IMR-90 (cell line): ENCODE measurements around the gene MAPKAP1. TPM values are rescaled to one million over a fixed set of nuclear protein-coding genes. Genes with fewer than 3 reads are reported as not detected.

ENCODE experiments used
- ATAC-seq: fragments of 200-7000 bp; cut with Tn5 transposase; 2 replicates; pipeline ENCODE4 v1.9.1; 2020; ENCODE audit warnings: low read depth, mild to moderate bottlenecking, moderate library complexity
- BruUV-seq: library from RNA; stranded (reverse); fragments of 400-500 nt; replicated peaks from 2 replicates; lab custom pipeline; 2021; lab: Mats Ljungman, UMichigan
- CTCF ChIA-PET: fragments of 300-600 bp; formaldehyde crosslinking; extraction: SDS; loops from one replicate; lab custom pipeline; 2021; ENCODE audit warnings: antibody characterized with exemption; lab: Yijun Ruan, JAX
- POLR2A ChIA-PET: fragments of 300-600 bp; sonication (Branson Sonifier 250); formaldehyde crosslinking; loops from one replicate; lab custom pipeline; 2022; ENCODE audit warnings: antibody characterized with exemption; ENCODE audit not compliant: unreplicated experiment; lab: Charles Lee
- DNase-seq: peaks from one replicate; pipeline ENCODE4 v3.0.0; 2013
- H2AFZ ChIP-seq: replicated peaks from 2 replicates; pipeline ENCODE3; 2013; ENCODE audit warnings: low read length, mild to moderate bottlenecking; ENCODE audit not compliant: poor library complexity
- H2AK5ac ChIP-seq: 2 replicates; pipeline ENCODE4 v1.6.1; 2013; ENCODE audit warnings: low read depth, low read length, inconsistent platforms
- H2AK9ac ChIP-seq: replicated peaks from 2 replicates; pipeline ENCODE3; 2013; ENCODE audit warnings: mild to moderate bottlenecking, low read depth, low read length, moderate library complexity; ENCODE audit not compliant: poor library complexity
- H2BK120ac ChIP-seq: 2 replicates; pipeline ENCODE4 v1.6.1; 2013; ENCODE audit warnings: low read depth, low read length, inconsistent platforms
- H2BK15ac ChIP-seq: 3 replicates; pipeline ENCODE4 v1.6.1; 2013; ENCODE audit warnings: low read depth, low read length, inconsistent platforms
- H2BK20ac ChIP-seq: 2 replicates; pipeline ENCODE4 v1.6.1; 2013; ENCODE audit warnings: low read depth, mild to moderate bottlenecking, inconsistent platforms, low read length, moderate library complexity
- H2BK5ac ChIP-seq: 2 replicates; pipeline ENCODE4 v1.6.1; 2013; ENCODE audit warnings: mild to moderate bottlenecking, low read depth, low read length, inconsistent platforms; ENCODE audit not compliant: poor library complexity, severe bottlenecking
- H3K14ac ChIP-seq: replicated peaks from 2 replicates; pipeline ENCODE4 v1.6.1; 2013; ENCODE audit warnings: low read depth, low read length, inconsistent platforms
- H3K18ac ChIP-seq: 2 replicates; pipeline ENCODE4 v1.6.1; 2013; ENCODE audit warnings: low read depth, low read length, control low read depth
- H3K23ac ChIP-seq: 2 replicates; pipeline ENCODE4 v1.6.1; 2013; ENCODE audit warnings: low read depth, low read length, inconsistent platforms
- H3K27ac ChIP-seq: 2 replicates; pipeline ENCODE4 v1.5.1; 2013; ENCODE audit warnings: mild to moderate bottlenecking, control low read depth, low read length; ENCODE audit not compliant: insufficient read depth
- H3K27me3 ChIP-seq: 2 replicates; pipeline ENCODE4 v1.6.1; 2013; ENCODE audit warnings: low read length; ENCODE audit not compliant: control insufficient read depth, insufficient read depth
- H3K36me3 ChIP-seq: 2 replicates; pipeline ENCODE4 v1.6.1; 2013; ENCODE audit warnings: low read length, mixed read lengths; ENCODE audit not compliant: control insufficient read depth, insufficient read depth
- H3K4ac ChIP-seq: 2 replicates; pipeline ENCODE4 v1.6.1; 2013; ENCODE audit warnings: low read depth, low read length, inconsistent platforms
- H3K4me1 ChIP-seq: 2 replicates; pipeline ENCODE4 v1.6.1; 2013; ENCODE audit warnings: low read length, mixed read lengths; ENCODE audit not compliant: control insufficient read depth, insufficient read depth
- H3K4me2 ChIP-seq: 2 replicates; pipeline ENCODE4 v1.6.1; 2013; ENCODE audit warnings: low read depth, mild to moderate bottlenecking, control low read depth, low read length, moderate library complexity
- H3K4me3 ChIP-seq: 2 replicates; pipeline ENCODE4 v1.5.1; 2013; ENCODE audit warnings: low read depth, mild to moderate bottlenecking, control low read depth, low read length, moderate library complexity; ENCODE audit not compliant: insufficient read depth
- H3K56ac ChIP-seq: 2 replicates; pipeline ENCODE4 v1.6.1; 2013; ENCODE audit warnings: low read length, inconsistent platforms; ENCODE audit not compliant: insufficient read depth; ENCODE audit errors: extremely low read depth
- H3K79me1 ChIP-seq, 2 experiments: 2 replicates each; pipeline ENCODE4 v1.6.1; 2013; ENCODE audit warnings: low read length in 2 of 2, inconsistent platforms in 1 of 2, low read depth in 1 of 2
- H3K9ac ChIP-seq: 2 replicates; pipeline ENCODE4 v1.6.1; 2013; ENCODE audit warnings: low read depth, low read length, control low read depth
- H3K9me1 ChIP-seq: 2 replicates; pipeline ENCODE4 v1.6.1; 2013; ENCODE audit warnings: low read length, inconsistent platforms; ENCODE audit not compliant: insufficient read depth
- H3K9me3 ChIP-seq: 2 replicates; pipeline ENCODE4 v1.6.1; 2013; ENCODE audit warnings: low read length; ENCODE audit not compliant: control insufficient read depth, insufficient read depth
- H4K20me1 ChIP-seq: 2 replicates; pipeline ENCODE4 v1.6.1; 2013; ENCODE audit warnings: low read length, inconsistent platforms; ENCODE audit not compliant: insufficient read depth
- H4K5ac ChIP-seq: 2 replicates; pipeline ENCODE4 v1.6.1; 2013; ENCODE audit warnings: mild to moderate bottlenecking, low read depth, low read length, control low read depth
- H4K8ac ChIP-seq, 2 experiments: 2 replicates each; pipeline ENCODE4 v1.6.1; 2013; ENCODE audit warnings: low read depth in 2 of 2, low read length in 2 of 2, control low read depth in 1 of 2, inconsistent platforms in 1 of 2
- H4K91ac ChIP-seq: 2 replicates; pipeline ENCODE4 v1.6.1; 2013; ENCODE audit warnings: low read depth, low read length, inconsistent platforms; ENCODE audit not compliant: insufficient read depth
- BHLHE40 ChIP-seq: fragments of 150-350 bp; IDR thresholded peaks from 2 replicates; pipeline ENCODE4 v1.6.1; 2016; ENCODE audit warnings: mild to moderate bottlenecking, low read depth, low read length
- CEBPB ChIP-seq: IDR thresholded peaks from 2 replicates; pipeline ENCODE4 v1.6.1; 2012; ENCODE audit warnings: low read depth, low read length, improper control_type of control experiment
- CHD1 ChIP-seq: IDR thresholded peaks from 2 replicates; pipeline ENCODE4 v1.6.1; 2012; ENCODE audit warnings: low read depth, low read length, improper control_type of control experiment
- CTCF ChIP-seq: conservative IDR thresholded peaks from 2 replicates; pipeline ENCODE4 v1.5.1; 2012; ENCODE audit warnings: mild to moderate bottlenecking, low read depth, low read length, improper control_type of control experiment
- FOS ChIP-seq: fragments of 150-350 bp; IDR thresholded peaks from 2 replicates; pipeline ENCODE4 v1.6.1; 2016; ENCODE audit warnings: low read depth, low read length
- MAFK ChIP-seq: IDR thresholded peaks from 2 replicates; pipeline ENCODE4 v1.6.1; 2012; ENCODE audit warnings: low read depth, low read length, improper control_type of control experiment
- MAZ ChIP-seq: IDR thresholded peaks from 2 replicates; pipeline ENCODE4 v1.6.1; 2012; ENCODE audit warnings: low read depth, mild to moderate bottlenecking, low read length, improper control_type of control experiment, moderate library complexity, borderline replicate concordance
- MXI1 ChIP-seq: IDR thresholded peaks from 2 replicates; pipeline ENCODE4 v1.6.1; 2012; ENCODE audit warnings: low read depth, mild to moderate bottlenecking, low read length, moderate library complexity, borderline replicate concordance
- NFE2L2 ChIP-seq: fragments of 150-350 bp; IDR thresholded peaks from 2 replicates; pipeline ENCODE4 v1.6.1; 2016; ENCODE audit warnings: low read depth, mild to moderate bottlenecking, low read length
- POLR2A ChIP-seq: IDR thresholded peaks from 2 replicates; pipeline ENCODE4 v1.6.1; 2012; ENCODE audit warnings: mild to moderate bottlenecking, low read depth, low read length
- RAD21 ChIP-seq: IDR thresholded peaks from 2 replicates; pipeline ENCODE4 v1.6.1; 2012; ENCODE audit warnings: low read length, improper control_type of control experiment
- RCOR1 ChIP-seq: IDR thresholded peaks from 2 replicates; pipeline ENCODE4 v1.6.1; 2012; ENCODE audit warnings: mild to moderate bottlenecking, low read length, improper control_type of control experiment; ENCODE audit not compliant: insufficient replicate concordance
- RFX5 ChIP-seq: IDR thresholded peaks from 2 replicates; pipeline ENCODE4 v1.8.0; 2012; ENCODE audit warnings: low read depth, mild to moderate bottlenecking, low read length, moderate library complexity
- SMC3 ChIP-seq: fragments of 150-350 bp; IDR thresholded peaks from 2 replicates; pipeline ENCODE4 v1.6.1; 2016; ENCODE audit warnings: low read depth, mild to moderate bottlenecking, antibody characterized with exemption, low read length, moderate library complexity
- USF2 ChIP-seq: fragments of 150-350 bp; IDR thresholded peaks from 2 replicates; pipeline ENCODE4 v1.6.1; 2017; ENCODE audit warnings: mild to moderate bottlenecking, antibody characterized with exemption, low read length, low read depth
- WGBS, 2 experiments: methylation state at CpG; one replicate each; pipeline versions ENCODE4 v1.1.5 to v1.1.7; 2013; ENCODE audit warnings: missing lambda C conversion rate in 2 of 2; ENCODE audit not compliant: insufficient read length in 1 of 2; ENCODE audit errors: extremely low coverage in 2 of 2; 5-methylcytosine and 5-hydroxymethylcytosine counted together
- dilution Hi-C: fragments of 300-500 bp; cut with HindIII; formaldehyde crosslinking; loops from one replicate; pipeline ENCODE4 v1.14.3; 2018; ENCODE audit warnings: low sequenced_read_pairs; ENCODE audit not compliant: unreplicated experiment
- in situ Hi-C: fragments of 300-500 bp; cut with MboI; formaldehyde crosslinking; loops from 3 replicates; pipeline ENCODE4 v1.14.3; 2019; ENCODE audit warnings: low sequenced_read_pairs, inconsistent platforms, mixed read lengths
- intact Hi-C: fragments of 100-400 bp; cut with micrococcal nuclease; formaldehyde crosslinking; loops from 2 replicates; pipeline ENCODE4 v1.10.0; 2022
- polyA plus RNA-seq, 3 experiments: library from polyadenylated mRNA; depleted of rRNA; stranded (reverse); fragments of >200 nt; gene quantifications; 2 replicates each; pipeline ENCODE4 v1.2.3, GENCODE V29; 2012; ENCODE audit warnings: low replicate concordance in 1 of 3
- total RNA-seq: library from RNA; depleted of rRNA; stranded (reverse); fragments of >200 nt; gene quantifications from 2 replicates; pipeline ENCODE4 v1.2.3, GENCODE V29; 2012
- TF ChIP-seq, protein P1 (sequence below): fragments of 150-350 bp; IDR thresholded peaks from 2 replicates; pipeline ENCODE4 v1.6.1; 2016; ENCODE audit warnings: low read depth, mild to moderate bottlenecking, low read length, moderate library complexity, borderline replicate concordance

MAPKAP1 gene
- total and polyA plus RNA-seq, 2 of the 4 experiments (the other 2 are of a cell fraction): 87.2 to 158 TPM

DNA sequence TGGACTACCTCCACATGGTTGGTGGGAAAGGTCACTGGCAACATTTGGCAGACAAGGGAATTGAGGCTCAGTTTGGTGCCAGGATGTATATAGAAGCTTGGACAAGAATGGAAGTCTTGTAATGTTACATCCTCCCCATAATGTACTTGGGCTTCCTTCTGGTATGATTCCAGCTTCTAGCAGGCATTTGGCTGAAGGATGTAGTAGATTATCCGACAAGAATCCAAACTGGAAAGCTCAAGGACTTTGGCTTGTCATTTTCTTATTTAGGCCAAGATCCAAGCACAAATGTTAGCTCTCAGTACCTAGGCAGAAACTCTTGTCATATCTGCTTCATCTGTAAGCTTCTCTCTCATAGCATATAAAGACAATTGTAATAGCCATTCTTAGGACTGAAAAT is 209.1 kb downstream of the MAPKAP1 start:
- Histone ChIP-seq H4K20me1 (no peaks in the 10 kb centered on the region), H3K36me3 (no peaks in the 10 kb centered on the region), H3K79me1 (peaks cover 13 to 20% of the 10 kb centered on the region in 2 experiments; a peak in 3 of 4 replicates), H3K18ac (no peak overlapping the region), H2BK20ac (no peak overlapping the region), H3K9me1 (peaks cover 13% of the 10 kb centered on the region), H3K4ac (no peak overlapping the region), H3K23ac (no peak overlapping the region), H3K4me1 (peaks cover 8% of the 10 kb centered on the region), H3K9me3 (no peaks in the 10 kb centered on the region), H4K91ac (no peak overlapping the region), H2AFZ (no peak overlapping the region), H3K4me3 (no peak overlapping the region), H3K14ac (no peak overlapping the region), H2BK5ac (no peak overlapping the region), H3K4me2 (no peak overlapping the region), H2AK5ac (no peak overlapping the region), H2BK120ac (no peak overlapping the region), H2BK15ac (no peak overlapping the region), H4K5ac (no peak overlapping the region), H4K8ac (no peak overlapping the region), H3K9ac (no peak overlapping the region), H3K56ac (no peak overlapping the region), H3K27me3 (no peaks in the 10 kb centered on the region), H2AK9ac (no peak overlapping the region), H3K27ac (no peak overlapping the region)
- CTCF ChIA-PET: no interaction called here
- no TSS peak for BruUV-seq
- TF ChIP-seq MAFK (no peak), BHLHE40 (no peak), RFX5 (no peak), POLR2A (no peak), RAD21 (no peak), MAZ (no peak), RCOR1 (no peak), CEBPB (no peak), USF2 (no peak), MXI1 (no peak), SMC3 (no peak), CTCF (no peak), FOS (no peak), NFE2L2 (no peak), CHD1 (no peak)
- TF ChIP-seq, protein P1, sequence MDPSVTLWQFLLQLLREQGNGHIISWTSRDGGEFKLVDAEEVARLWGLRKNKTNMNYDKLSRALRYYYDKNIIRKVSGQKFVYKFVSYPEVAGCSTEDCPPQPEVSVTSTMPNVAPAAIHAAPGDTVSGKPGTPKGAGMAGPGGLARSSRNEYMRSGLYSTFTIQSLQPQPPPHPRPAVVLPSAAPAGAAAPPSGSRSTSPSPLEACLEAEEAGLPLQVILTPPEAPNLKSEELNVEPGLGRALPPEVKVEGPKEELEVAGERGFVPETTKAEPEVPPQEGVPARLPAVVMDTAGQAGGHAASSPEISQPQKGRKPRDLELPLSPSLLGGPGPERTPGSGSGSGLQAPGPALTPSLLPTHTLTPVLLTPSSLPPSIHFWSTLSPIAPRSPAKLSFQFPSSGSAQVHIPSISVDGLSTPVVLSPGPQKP: no peak
- 43% methylated on average over 1 of the region's 1 CpG; no CpG with 5 or more reads in 1 of the 2 experiments for WGBS, 2 experiments
- no peak for ATAC-seq
- dilution Hi-C loops (no loop called here), intact Hi-C loops (no loop called here), in situ Hi-C loops (no loop called here)
- POLR2A ChIA-PET: no interaction called here
- no peak for DNase-seq
